Keratinocyte (primary cell): Measurements from ENCODE around the gene KLHL25.

Experiments
- CTCF ChIP-seq, 3 experiments: IDR thresholded peaks in 1 of 3; conservative IDR thresholded peaks in 1 of 3; optimal IDR thresholded peaks in 1 of 3; 2 replicates in 2 of 3; 3 replicates in 1 of 3; pipeline versions ENCODE3 to v1.5.1; 2011; ENCODE audit warnings: low read length in 3 of 3, mild to moderate bottlenecking in 3 of 3, moderate library complexity in 2 of 3, control low read depth in 1 of 3, inconsistent platforms in 1 of 3; ENCODE audit not compliant: insufficient read depth in 2 of 3; ENCODE audit errors: extremely low read depth in 1 of 3
- EZH2 ChIP-seq: IDR thresholded peaks from one replicate; pipeline ENCODE4 v1.6.1; 2012; ENCODE audit warnings: inconsistent platforms, mild to moderate bottlenecking, low read length, moderate library complexity

DNA sequence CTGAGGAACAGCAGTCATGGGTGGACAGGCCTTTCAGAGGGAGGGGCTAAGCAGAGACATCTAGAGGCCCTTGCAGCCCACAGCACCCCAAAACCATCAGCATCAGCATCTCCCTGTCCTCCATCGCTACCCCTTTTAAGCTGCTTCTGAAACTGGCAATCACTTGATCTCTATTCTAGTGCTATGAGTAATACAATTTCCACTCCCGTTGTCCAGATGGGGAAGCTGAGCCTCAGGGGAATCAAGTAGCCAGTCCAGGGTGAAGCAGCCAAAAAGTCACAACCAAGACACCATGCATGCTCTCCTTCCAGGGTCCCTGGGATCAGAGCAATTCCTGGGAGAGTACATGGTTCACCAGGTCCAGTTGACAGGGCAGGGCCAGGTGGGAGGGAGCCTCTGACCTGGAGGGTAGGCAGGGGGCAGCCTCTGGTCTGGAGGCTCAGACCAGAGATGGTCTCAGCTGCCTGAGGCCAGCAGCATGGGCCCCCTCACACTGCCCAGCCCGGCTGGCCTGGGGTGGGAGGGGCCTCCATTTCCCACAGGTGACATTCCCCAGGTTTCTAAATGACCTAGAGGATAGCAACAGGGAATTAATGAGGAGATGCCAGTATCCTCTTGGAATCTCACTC, 30.0 kb downstream of the KLHL25 start:
- TF ChIP-seq CTCF (optimal IDR thresholded peaks at IDR 0.05 in 1 of 3, IDR thresholded peaks at IDR 0.05 in 1 of 3, conservative IDR thresholded peaks at IDR 0.05 in 1 of 3; ENCODE audit: extremely low read depth in 1 of 3, insufficient read depth in 2 of 3, low read length in 3 of 3) (no peak), EZH2 (no peak)
